ENCODE results near the gene PICK1. TPM values are rescaled to one million over a fixed set of nuclear protein-coding genes. Genes with fewer than 3 reads are reported as not detected.
A peak's percentile ranks its signal among the peaks of the same experiment; 100 is the strongest.
"Not testable (repeated sequence)": the region's sequence is repeated elsewhere in the genome, so short reads cannot be mapped to it uniquely, and the experiment has no call there.

Gene PICK1
- total and polyA plus RNA-seq, 3 donors from 2014 or later = 61.5 to 89.7 (median 78.7) TPM

GRCh38 chr22:38034278-38034882, 22.8 kb upstream of the PICK1 start:
- Histone ChIP-seq H3K9me3 (no peaks in the 10 kb centered on the region), H3K36me3 (ENCODE audit: low read depth, missing control alignments) (no peaks in the 10 kb centered on the region), H3K4me3 (no peak overlapping the region), H3K27ac (peak overlapping the region; percentile 39 to 62), H3K27me3 (no peaks in the 10 kb centered on the region), H3K4me1 (peaks cover 57% of the 10 kb centered on the region)
- 50 to 69% methylated on average over 11 to 15 of the region's 15 CpGs for WGBS, 2 donors
- TF ChIP-seq POLR2A (IDR thresholded peaks at IDR 0.05) = no peak
- TF ChIP-seq CTCF (IDR thresholded peaks at IDR 0.05) = no peak
- intact Hi-C loops (cut with DNase I; ENCODE audit: low total_unique reads) = no loop called here
- peak; percentile 63 for DNase-seq

- no peaks in the 10 kb centered on the region for H3K27me3 ChIP-seq
- H3K4me1 ChIP-seq = peaks cover 56% of the 10 kb centered on the region
- intact Hi-C loops (cut with DNase I; ENCODE audit: low total_unique reads) = no loop called here
- H3K27ac ChIP-seq = peak overlapping the region; percentile 39 to 94
- no peak overlapping the region for H3K4me3 ChIP-seq
- H3K9me3 ChIP-seq = no peaks in the 10 kb centered on the region
- 69 to 85% methylated on average over 6 to 11 of the region's 11 CpGs for WGBS, 2 donors
- TF ChIP-seq CTCF (IDR thresholded peaks at IDR 0.05) (no peak), POLR2A (IDR thresholded peaks at IDR 0.05) (no peak)
- no peak for DNase-seq
- no peaks in the 10 kb centered on the region for H3K36me3 ChIP-seq (ENCODE audit: low read depth, missing control alignments)
These were observed 22.2 kb upstream of the PICK1 start for GRCh38 chr22:38034884-38035529.

- no peak overlapping the region for H3K4me3 ChIP-seq
- no peaks in the 10 kb centered on the region for H3K9me3 ChIP-seq
- TF ChIP-seq CTCF (IDR thresholded peaks at IDR 0.05) (no peak), POLR2A (IDR thresholded peaks at IDR 0.05) (no peak)
- WGBS, 2 donors = 82 to 90% methylated on average over 4 to 9 of the region's 9 CpGs
- no peak for DNase-seq
- peaks cover 51% of the 10 kb centered on the region for H3K4me1 ChIP-seq
- no peaks in the 10 kb centered on the region for H3K36me3 ChIP-seq (ENCODE audit: low read depth, missing control alignments)
- peak overlapping the region in 1 of 2 donors; percentile 94 for H3K27ac ChIP-seq
- no peaks in the 10 kb centered on the region for H3K27me3 ChIP-seq
- intact Hi-C loops (cut with DNase I; ENCODE audit: low total_unique reads) = no loop called here
These were observed 21.7 kb upstream of the PICK1 start for GRCh38 chr22:38035530-38035885.

- TF ChIP-seq CTCF (IDR thresholded peaks at IDR 0.05) = no peak
- no peak for TF ChIP-seq POLR2A (IDR thresholded peaks at IDR 0.05)
- WGBS, 2 donors = 60 to 61% methylated on average over 9 to 10 of the region's 10 CpGs
- Histone ChIP-seq H3K4me1 (peaks cover 55% of the 10 kb centered on the region), H3K27ac (peak overlapping the region; percentile 92 to 94), H3K27me3 (no peaks in the 10 kb centered on the region), H3K9me3 (no peaks in the 10 kb centered on the region), H3K36me3 (ENCODE audit: low read depth, missing control alignments) (no peaks in the 10 kb centered on the region), H3K4me3 (no peak overlapping the region)
- DNase-seq = peak; percentile 32
- intact Hi-C loops (cut with DNase I; ENCODE audit: low total_unique reads) = no loop called here
These were observed 20.7 kb upstream of the PICK1 start for GRCh38 chr22:38036392-38037062.

- H3K36me3 ChIP-seq (ENCODE audit: low read depth, missing control alignments); intact Hi-C loops (cut with DNase I; ENCODE audit: low total_unique reads); H3K27me3 ChIP-seq; DNase-seq; H3K9me3 ChIP-seq: not testable (repeated sequence)
- peaks cover 55% of the 10 kb centered on the region for H3K4me1 ChIP-seq
- peak overlapping the region; percentile 92 to 94 for H3K27ac ChIP-seq
- H3K4me3 ChIP-seq = peak overlapping the region in 1 of 2 donors; percentile 62
- 62% methylated on average over 13 of the region's 13 CpGs for WGBS, 2 donors
These were observed 19.6 kb upstream of the PICK1 start for GRCh38 chr22:38037367-38038150.

All from testis (tissue), 3 donors.